Measurements from ENCODE around the gene HEATR9. TPM values are rescaled to one million over a fixed set of nuclear protein-coding genes. Genes with fewer than 3 reads are reported as not detected.
"Not testable (repeated sequence)": the region's sequence is repeated elsewhere in the genome, so short reads cannot be mapped to it uniquely, and the experiment has no call there.

HEATR9 gene
- total RNA-seq, 4 donors from 2014 or later: not detected

DNA sequence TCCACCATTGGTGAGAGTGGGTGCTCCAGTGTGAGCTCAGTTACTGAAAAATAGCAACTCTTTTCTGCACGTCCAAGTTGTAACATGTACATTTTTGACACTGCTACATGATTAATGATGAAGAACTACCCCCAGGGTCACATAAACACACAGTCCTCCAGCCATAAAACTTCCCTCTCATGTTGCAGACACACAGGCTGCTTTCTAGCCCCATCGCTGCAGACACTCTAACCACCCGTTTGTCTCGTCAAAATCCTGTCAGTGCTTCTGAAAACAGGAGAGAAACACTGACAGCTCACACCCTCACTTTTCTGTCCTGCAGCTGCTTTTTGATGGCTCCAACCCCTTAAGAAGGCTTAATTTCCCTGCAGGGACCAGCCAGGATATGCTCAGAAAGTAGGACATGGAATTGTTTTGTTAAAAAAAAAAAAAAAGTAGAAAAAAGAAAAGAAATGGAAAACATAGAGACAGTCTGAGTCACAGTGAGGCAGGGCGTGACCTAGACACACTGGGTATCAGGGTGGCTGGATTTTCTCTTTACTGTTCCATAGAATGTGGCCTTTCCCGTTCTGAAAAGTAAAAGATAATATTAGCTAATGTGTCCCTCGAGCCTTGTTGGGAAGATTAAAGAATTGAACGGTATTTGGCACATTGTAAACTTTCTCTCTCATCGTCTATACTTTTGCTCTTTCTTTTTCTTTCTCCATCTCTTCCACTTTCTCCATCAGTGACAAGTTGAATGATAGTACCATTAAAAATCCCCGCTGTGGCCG is 32.2 kb upstream of the HEATR9 start:
- DNase-seq: no peak
- no peak for ATAC-seq
- H3K36me3 ChIP-seq: no peaks in the 10 kb centered on the region
- no peaks in the 10 kb centered on the region for H3K9me3 ChIP-seq
- TF ChIP-seq POLR2A (IDR thresholded peaks at IDR 0.05): no peak
- TF ChIP-seq, protein P1, sequence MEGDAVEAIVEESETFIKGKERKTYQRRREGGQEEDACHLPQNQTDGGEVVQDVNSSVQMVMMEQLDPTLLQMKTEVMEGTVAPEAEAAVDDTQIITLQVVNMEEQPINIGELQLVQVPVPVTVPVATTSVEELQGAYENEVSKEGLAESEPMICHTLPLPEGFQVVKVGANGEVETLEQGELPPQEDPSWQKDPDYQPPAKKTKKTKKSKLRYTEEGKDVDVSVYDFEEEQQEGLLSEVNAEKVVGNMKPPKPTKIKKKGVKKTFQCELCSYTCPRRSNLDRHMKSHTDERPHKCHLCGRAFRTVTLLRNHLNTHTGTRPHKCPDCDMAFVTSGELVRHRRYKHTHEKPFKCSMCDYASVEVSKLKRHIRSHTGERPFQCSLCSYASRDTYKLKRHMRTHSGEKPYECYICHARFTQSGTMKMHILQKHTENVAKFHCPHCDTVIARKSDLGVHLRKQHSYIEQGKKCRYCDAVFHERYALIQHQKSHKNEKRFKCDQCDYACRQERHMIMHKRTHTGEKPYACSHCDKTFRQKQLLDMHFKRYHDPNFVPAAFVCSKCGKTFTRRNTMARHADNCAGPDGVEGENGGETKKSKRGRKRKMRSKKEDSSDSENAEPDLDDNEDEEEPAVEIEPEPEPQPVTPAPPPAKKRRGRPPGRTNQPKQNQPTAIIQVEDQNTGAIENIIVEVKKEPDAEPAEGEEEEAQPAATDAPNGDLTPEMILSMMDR (IDR thresholded peaks at IDR 0.05 in 4 of 5, conservative IDR thresholded peaks at IDR 0.05 in 1 of 5): no peak
- H3K4me3 ChIP-seq: no peak overlapping the region
- intact Hi-C loops (cut with DNase I; ENCODE audit: low total_unique reads): no loop called here
- no peak overlapping the region for H3K27ac ChIP-seq
- in situ Hi-C loops (cut with MboI; ENCODE audit: low sequenced_read_pairs in 4 of 4): no loop called here
- H3K4me1 ChIP-seq: no peaks in the 10 kb centered on the region
- H3K27me3 ChIP-seq: peaks cover 0 to 4% (median 0%) of the 10 kb centered on the region in 3 donors

DNA sequence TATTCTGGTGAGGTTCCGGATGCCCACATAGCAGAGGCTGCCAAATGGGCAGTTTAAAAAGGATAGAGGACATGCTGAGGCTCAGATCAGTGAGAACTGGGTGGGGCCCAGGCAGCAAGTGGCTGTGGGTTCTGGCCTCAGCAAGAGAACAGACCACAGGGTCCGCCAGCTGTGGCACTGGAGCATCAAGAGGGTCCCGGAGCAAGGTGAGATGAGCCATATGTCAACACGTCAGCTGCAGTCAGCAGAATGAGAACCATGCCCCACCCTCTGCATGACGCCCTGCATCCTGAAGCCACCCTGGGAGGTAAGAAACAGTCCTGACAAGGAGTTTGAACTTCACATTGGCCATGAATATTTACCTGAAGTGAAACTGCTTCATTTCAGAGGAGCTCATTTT is 31.6 kb upstream of the HEATR9 start:
- Histone ChIP-seq H3K4me1 (no peaks in the 10 kb centered on the region), H3K27me3 (peaks cover 0 to 4% (median 0%) of the 10 kb centered on the region in 3 donors), H3K36me3 (no peaks in the 10 kb centered on the region), H3K4me3 (no peak overlapping the region), H3K9me3 (no peaks in the 10 kb centered on the region), H3K27ac (no peak overlapping the region)
- TF ChIP-seq, protein P1 (IDR thresholded peaks at IDR 0.05 in 4 of 5, conservative IDR thresholded peaks at IDR 0.05 in 1 of 5): no peak
- no peak for TF ChIP-seq POLR2A (IDR thresholded peaks at IDR 0.05)
- ATAC-seq (no peak), DNase-seq (no peak)
- in situ Hi-C loops (cut with MboI; ENCODE audit: low sequenced_read_pairs in 4 of 4): no loop called here
- intact Hi-C loops (cut with DNase I; ENCODE audit: low total_unique reads): no loop called here

DNA sequence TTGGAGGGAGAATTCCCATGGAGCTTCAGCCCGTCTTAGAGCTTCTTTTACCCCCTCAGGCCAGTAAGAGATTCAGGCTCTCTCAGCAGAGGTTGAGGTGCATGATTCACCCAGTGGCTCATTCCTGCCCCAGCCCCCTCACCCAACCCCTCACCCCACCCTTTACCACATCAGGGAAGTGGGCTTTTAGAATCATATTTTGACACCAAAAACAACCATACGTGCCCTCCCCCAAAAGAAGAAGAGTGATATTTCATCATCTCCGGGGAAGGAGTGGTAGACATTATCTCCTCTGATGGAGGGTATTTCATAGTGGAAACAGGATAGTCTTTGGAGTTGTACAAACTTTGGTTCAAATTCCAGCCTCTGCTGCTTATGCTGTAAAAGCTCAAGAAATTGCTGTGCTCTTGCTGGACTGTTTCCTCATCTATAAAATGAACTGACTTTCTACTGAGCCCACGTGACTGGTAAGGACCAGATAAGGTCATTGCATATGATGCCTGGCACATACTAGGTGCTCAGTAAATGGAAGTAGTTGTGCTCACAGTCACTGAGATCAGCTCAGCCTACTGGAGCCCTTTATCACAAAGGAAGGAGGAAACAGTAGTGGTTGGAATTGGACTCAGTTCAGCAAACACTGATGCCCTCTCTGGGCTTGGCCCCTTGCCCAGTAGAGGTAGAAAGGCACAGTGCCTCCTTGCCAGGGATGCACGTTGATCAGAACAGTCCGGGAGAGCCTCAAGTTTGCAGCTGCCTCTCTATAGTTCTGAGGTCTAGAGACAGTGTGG is 29.8 kb upstream of the HEATR9 start:
- DNase-seq (no peak), ATAC-seq (no peak)
- H3K27me3 ChIP-seq: peaks cover 0 to 4% (median 0%) of the 10 kb centered on the region in 3 donors
- H3K27ac ChIP-seq: no peak overlapping the region
- in situ Hi-C loops (cut with MboI; ENCODE audit: low sequenced_read_pairs in 4 of 4): no loop called here
- TF ChIP-seq, protein P1 (IDR thresholded peaks at IDR 0.05 in 4 of 5, conservative IDR thresholded peaks at IDR 0.05 in 1 of 5): no peak
- TF ChIP-seq POLR2A (IDR thresholded peaks at IDR 0.05): no peak
- no peaks in the 10 kb centered on the region for H3K4me1 ChIP-seq
- no peaks in the 10 kb centered on the region for H3K9me3 ChIP-seq
- H3K36me3 ChIP-seq: no peaks in the 10 kb centered on the region
- H3K4me3 ChIP-seq: no peak overlapping the region
- intact Hi-C loops (cut with DNase I; ENCODE audit: low total_unique reads): no loop called here

DNA sequence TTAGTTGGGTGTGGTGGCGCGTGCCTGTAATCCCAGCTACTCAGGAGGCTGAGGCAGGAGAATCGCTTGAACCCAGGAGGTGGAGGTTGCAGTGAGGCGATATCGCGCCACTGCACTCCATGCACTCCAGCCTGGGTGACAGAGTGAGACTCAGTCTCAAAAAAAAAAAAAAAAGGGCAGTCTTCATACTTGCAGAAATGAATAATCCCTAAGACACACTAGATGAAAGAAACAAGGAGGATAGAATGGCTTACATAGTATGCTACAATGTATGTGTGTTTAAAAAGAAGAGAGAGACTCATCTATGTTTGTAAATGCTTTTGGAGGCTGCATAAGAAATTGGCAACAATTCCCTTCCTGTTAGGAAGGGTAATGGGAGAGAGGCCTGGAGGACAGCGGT is 29.1 kb upstream of the HEATR9 start:
- in situ Hi-C loops (cut with MboI; ENCODE audit: low sequenced_read_pairs in 4 of 4); H3K9me3 ChIP-seq; H3K4me1 ChIP-seq; H3K36me3 ChIP-seq; ATAC-seq; H3K4me3 ChIP-seq; H3K27me3 ChIP-seq; DNase-seq; intact Hi-C loops (cut with DNase I; ENCODE audit: low total_unique reads); H3K27ac ChIP-seq: not testable (repeated sequence)

Measured in gastrocnemius medialis (tissue), 4 donors.